GM19395 (cell line): Measurements from ENCODE around the gene UBAC1.
"Not testable (repeated sequence)": the region's sequence is repeated elsewhere in the genome, so short reads cannot be mapped to it uniquely, and the experiment has no call there.

Experiments used
- ATAC-seq: cut with Tn5 transposase; IDR thresholded peaks from one replicate; pipeline ENCODE4 v1.9.1; 2021; ENCODE audit warnings: mild to moderate bottlenecking, moderate library complexity; ENCODE audit not compliant: unreplicated experiment

Gene UBAC1

GRCh38 chr9:135943604-135944003 lies 17.6 kb downstream of the UBAC1 start:
- ATAC-seq, result not testable (repeated sequence)

GRCh38 chr9:135941288-135941995 lies 19.7 kb downstream of the UBAC1 start:
- ATAC-seq, result no peak

GRCh38 chr9:135939351-135940265 lies 21.6 kb downstream of the UBAC1 start:
- no peak for ATAC-seq

GRCh38 chr9:135937521-135938489 lies 23.4 kb downstream of the UBAC1 start:
- ATAC-seq, result no peak

- no peak for ATAC-seq
Measured at GRCh38 chr9:135933114-135933513, 28.1 kb downstream of the UBAC1 start.

- no peak for ATAC-seq
Measured at GRCh38 chr9:135932656-135933055, 28.5 kb downstream of the UBAC1 start.

- no peak for ATAC-seq
Measured at GRCh38 chr9:135931349-135931820, 29.8 kb downstream of the UBAC1 start.

GRCh38 chr9:135930446-135931345 lies 30.5 kb downstream of the UBAC1 start:
- no peak for ATAC-seq

GRCh38 chr9:135929656-135930445 lies 31.3 kb downstream of the UBAC1 start:
- ATAC-seq, result no peak

- no peak for ATAC-seq
Measured at GRCh38 chr9:135928731-135929655, 32.2 kb downstream of the UBAC1 start.

- ATAC-seq, result no peak
Measured at GRCh38 chr9:135928074-135928730, 33.0 kb downstream of the UBAC1 start.

GRCh38 chr9:135927195-135928013 lies 33.8 kb downstream of the UBAC1 start:
- ATAC-seq, result no peak

- ATAC-seq, result no peak
Measured at GRCh38 chr9:135926402-135927194, 34.6 kb downstream of the UBAC1 start.

GRCh38 chr9:135925496-135926133 lies 35.6 kb downstream of the UBAC1 start:
- no peak for ATAC-seq

GRCh38 chr9:135924628-135925338 lies 36.4 kb downstream of the UBAC1 start:
- ATAC-seq, result no peak
